A549 (cell line): Measurements from ENCODE around the gene ALOX12.

ENCODE experiments used
- ESRRA ChIP-seq: fragments of 150-350 bp; IDR thresholded peaks from 2 replicates; pipeline ENCODE4 v1.6.1; 2014; ENCODE audit warnings: mild to moderate bottlenecking, low read length, borderline replicate concordance
- HDAC2 ChIP-seq: fragments of 200-600 bp; sonication (generic); IDR thresholded peaks from 2 replicates; pipeline ENCODE4 v1.6.1; 2016
- MYC ChIP-seq: IDR thresholded peaks from 2 replicates; pipeline ENCODE4 v1.6.1; 2012; ENCODE audit warnings: mild to moderate bottlenecking, inconsistent platforms, low read length, improper control_type of control experiment, borderline replicate concordance
- NR3C1 ChIP-seq: fragments of >200 bp; sonication (Bioruptor Twin); formaldehyde crosslinking; IDR thresholded peaks from 3 replicates; pipeline ENCODE4 v1.6.1; 2017
- POLR2A ChIP-seq: IDR thresholded peaks from 2 replicates; pipeline ENCODE4 v1.6.1; 2012; ENCODE audit warnings: mild to moderate bottlenecking, low read length
- RAD21 ChIP-seq, 2 experiments: fragments of >200 bp in 1 of 2; sonication (Bioruptor Twin) in 1 of 2; formaldehyde crosslinking in 1 of 2; IDR thresholded peaks in 1 of 2; conservative IDR thresholded peaks in 1 of 2; 2 replicates in 1 of 2; 3 replicates in 1 of 2; pipeline ENCODE4 v1.6.1; 2012 to 2018; ENCODE audit warnings: inconsistent platforms in 1 of 2
- TF ChIP-seq, protein P1 (sequence below): fragments of >200 bp; sonication (Bioruptor Twin); formaldehyde crosslinking; IDR thresholded peaks from 3 replicates; pipeline ENCODE4 v1.5.1; 2016

DNA sequence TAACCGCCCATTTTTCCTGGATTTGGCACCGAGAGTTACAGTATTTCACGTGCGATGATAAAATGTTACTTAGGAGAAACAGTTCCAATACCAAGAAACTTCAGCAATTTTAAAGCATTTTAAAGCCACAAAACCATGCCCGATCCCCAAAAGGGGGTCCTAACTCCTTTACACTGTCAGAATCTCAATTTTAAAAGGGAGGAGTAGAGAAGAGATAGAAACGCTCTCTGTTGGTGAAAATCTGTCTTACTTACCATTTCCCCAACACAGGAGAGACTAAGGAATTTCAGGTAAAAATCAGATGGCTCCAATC is 16.0 kb downstream of the ALOX12 start:
- TF ChIP-seq HDAC2, result no peak; the same call in 1 of the 2 replicates
- TF ChIP-seq MYC, result no peak
- TF ChIP-seq NR3C1, result no peak
- TF ChIP-seq RAD21 (conservative IDR thresholded peaks at IDR 0.05 in 1 of 2, IDR thresholded peaks at IDR 0.05 in 1 of 2), result no peak
- TF ChIP-seq, protein P1, sequence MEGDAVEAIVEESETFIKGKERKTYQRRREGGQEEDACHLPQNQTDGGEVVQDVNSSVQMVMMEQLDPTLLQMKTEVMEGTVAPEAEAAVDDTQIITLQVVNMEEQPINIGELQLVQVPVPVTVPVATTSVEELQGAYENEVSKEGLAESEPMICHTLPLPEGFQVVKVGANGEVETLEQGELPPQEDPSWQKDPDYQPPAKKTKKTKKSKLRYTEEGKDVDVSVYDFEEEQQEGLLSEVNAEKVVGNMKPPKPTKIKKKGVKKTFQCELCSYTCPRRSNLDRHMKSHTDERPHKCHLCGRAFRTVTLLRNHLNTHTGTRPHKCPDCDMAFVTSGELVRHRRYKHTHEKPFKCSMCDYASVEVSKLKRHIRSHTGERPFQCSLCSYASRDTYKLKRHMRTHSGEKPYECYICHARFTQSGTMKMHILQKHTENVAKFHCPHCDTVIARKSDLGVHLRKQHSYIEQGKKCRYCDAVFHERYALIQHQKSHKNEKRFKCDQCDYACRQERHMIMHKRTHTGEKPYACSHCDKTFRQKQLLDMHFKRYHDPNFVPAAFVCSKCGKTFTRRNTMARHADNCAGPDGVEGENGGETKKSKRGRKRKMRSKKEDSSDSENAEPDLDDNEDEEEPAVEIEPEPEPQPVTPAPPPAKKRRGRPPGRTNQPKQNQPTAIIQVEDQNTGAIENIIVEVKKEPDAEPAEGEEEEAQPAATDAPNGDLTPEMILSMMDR, result no peak
- TF ChIP-seq POLR2A, result no peak
- TF ChIP-seq ESRRA, result no peak
